SK-N-MC (cell line): ENCODE results near the gene TNFAIP8.

Experiments
- EZH2 ChIP-seq: fragments of 200-600 bp; sonication (generic); IDR thresholded peaks from one replicate; pipeline ENCODE4 v1.6.1; 2017; ENCODE audit warnings: antibody characterized with exemption
- POLR2AphosphoS5 ChIP-seq: IDR thresholded peaks from 2 replicates; pipeline ENCODE4 v1.6.1; 2012; ENCODE audit warnings: mild to moderate bottlenecking, low read depth, low read length, borderline replicate concordance

GRCh38 chr5:119357808-119358529 lies 2.1 kb downstream of the TNFAIP8 start:
- no peak for TF ChIP-seq POLR2AphosphoS5
- no peak for TF ChIP-seq EZH2
